Activated naive CD8-positive, alpha-beta T cell treated with anti-CD3 and anti-CD28 coated beads, Interleukin-2, amount 50 U/mL, for 16 hours (primary cell): ENCODE measurements around the gene RAB40A.

Experiments used
- DNase-seq: peaks from one replicate; pipeline ENCODE4 v3.0.0-alpha.2; 2020; ENCODE audit warnings: low read depth, low spot score

The RAB40A gene

DNA sequence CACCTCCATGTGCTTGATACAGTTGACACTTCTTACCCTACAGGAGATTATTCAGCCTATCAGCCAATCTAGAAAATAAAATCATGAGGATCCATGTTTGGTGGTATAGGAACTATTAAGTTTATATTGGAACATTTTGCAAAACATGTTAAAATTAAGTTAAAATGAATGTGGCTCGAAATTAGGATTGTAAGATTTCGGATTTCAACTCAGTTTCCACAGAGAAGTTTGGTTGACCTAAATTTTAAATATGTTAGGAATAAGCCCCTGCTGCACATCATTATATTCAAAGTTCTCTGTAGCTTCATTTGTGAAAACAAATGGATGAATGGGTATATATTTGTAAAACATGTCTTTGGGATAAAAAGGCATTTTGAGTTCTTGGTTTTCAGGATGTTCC lies at the start of gene RAB40A:
Gene RAB40A (minus strand): TSS at position 101 of the 400 bp plus-strand sequence. CDS start 18,733 bp downstream, outside the sequence.
- no peak for DNase-seq

DNA sequence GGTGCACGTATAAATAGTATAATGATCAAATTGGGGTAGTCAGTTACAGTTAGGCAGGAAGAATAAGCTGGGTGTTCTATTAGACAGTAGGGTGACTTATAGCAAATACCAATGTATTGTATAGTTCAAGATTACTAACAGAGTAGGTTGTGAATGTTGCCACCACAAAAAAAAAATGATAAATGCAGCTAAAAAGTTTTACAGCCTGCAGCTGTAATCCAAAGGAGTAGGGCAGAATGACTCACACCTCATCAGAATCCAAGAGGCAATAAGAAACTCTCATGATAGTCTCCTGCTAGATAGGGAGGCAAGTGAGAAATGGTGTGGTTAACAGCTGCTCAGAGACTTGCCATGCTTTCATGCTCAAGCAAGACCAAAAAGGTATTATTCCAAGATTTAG lies 46.5 kb upstream of the RAB40A start:
- DNase-seq: no peak

DNA sequence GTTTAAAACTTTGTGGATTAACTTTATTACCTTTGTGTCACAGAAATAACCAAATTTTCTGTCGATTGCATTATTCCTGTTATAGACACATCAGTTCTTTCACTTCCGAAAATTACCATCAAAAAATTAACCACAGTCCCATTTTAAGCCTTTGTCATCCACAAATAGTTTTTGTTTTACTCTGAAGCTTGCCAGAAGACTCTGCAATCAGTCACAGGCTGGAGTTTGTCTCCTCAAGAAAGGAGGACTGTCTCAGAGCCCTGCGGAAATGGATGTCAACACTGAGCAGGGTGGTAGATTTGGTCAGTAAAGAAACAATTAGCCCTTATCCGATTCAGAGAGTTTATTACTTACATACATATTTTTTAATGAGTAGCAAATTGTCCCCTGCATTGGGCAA lies 45.9 kb upstream of the RAB40A start:
- DNase-seq: no peak

GRCh38 chrX:103562801-103563200 lies 43.5 kb upstream of the RAB40A start:
- DNase-seq: no peak

DNA sequence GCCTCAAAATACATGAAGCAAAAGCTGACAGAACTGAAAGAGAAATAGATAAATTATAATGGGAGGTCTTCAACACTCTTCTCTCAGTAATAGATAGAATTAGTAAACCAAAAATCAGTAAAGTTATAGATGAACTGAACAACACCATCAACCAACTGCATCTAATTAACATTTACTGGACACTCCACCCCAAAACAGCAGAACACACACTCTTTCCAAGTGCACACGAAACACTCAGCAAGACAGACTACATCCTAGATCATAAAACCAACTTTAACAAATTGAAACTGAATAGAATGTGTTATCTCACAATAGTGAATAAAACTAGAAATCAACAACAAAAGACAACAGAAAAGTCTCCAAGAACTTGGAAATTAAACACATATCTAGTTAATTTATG lies 41.0 kb upstream of the RAB40A start:
- no peak for DNase-seq

DNA sequence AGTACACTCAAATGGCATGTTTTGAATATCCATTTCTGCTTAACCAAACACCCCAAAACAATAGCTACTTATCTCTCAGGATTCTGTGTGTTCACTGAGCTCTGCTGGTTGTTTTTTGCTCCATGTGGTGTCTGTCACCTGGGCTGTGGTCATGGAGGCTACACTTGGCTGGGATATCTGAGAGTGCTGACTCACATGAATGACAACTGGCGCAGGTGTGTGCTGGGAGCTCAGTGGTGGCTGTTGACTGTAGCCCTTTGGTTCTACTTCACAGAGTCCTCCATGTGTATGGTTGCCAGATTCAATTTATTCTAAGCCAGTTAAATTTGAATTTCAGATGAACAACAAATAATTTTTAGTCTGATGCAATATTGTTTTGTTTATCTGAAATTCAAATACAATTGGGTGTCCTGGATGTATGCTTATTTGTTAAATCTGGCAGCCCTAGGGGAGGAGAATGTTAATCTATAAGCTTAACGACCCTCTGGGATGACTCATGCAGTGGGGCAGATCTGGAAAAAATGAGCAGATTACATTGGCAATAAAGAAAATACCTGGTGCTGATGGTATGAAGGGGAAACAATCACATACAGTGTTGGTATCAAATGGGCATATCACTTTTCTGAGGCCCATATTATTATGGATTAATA lies 37.8 kb upstream of the RAB40A start:
- DNase-seq: no peak

DNA sequence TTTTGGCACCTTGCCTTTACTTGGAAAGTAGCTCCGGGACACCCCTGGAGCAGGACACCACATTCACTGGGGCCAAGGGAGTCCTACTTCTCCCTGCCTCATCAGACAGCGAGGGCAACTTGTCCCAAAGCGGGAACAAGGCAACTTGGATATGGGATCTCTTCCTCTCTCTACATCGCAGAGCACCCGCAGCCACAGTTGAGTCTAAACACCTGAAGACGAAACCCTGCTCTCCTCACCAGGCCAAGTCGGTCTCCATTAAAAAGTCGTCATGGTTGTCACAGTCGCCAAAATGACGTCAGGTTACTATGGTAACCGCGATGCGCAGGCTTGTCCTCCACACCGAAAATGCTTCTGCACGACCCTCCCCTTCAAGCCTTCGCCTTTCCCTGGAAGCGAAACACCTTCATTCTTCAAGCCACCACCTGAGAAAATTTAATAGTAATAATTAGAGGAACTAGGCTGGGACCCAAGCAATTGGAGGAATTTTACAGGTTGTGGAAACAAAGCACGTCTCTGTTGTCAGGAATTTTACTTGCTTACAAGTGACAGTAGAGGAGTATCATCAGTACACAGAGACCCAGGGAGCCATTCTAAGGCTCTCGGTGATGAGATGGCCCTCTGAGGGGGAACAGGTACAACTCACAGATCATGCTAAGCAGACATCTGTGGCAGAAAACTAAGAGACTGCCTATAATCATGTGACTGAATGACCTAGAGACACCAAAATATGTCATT lies 35.6 kb upstream of the RAB40A start:
- DNase-seq: peak; percentile 45

DNA sequence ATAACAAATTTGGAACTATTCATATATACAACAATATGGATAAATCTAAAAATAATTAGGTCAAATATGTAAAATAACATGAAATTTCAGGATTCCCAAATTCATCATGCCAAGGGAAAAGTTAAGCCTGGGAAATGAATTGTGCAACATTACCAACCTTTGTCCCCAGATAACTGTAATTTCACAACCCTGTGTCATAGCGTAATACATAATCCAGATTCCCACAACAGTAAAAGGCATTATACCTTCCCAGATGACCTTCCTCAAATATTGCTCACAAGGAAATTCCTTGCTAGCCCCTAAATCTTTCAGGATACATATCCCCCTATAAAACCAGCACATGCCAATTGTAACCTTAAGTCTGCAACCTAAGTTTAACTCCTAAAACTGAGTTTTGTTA lies 32.9 kb upstream of the RAB40A start:
- no peak for DNase-seq

DNA sequence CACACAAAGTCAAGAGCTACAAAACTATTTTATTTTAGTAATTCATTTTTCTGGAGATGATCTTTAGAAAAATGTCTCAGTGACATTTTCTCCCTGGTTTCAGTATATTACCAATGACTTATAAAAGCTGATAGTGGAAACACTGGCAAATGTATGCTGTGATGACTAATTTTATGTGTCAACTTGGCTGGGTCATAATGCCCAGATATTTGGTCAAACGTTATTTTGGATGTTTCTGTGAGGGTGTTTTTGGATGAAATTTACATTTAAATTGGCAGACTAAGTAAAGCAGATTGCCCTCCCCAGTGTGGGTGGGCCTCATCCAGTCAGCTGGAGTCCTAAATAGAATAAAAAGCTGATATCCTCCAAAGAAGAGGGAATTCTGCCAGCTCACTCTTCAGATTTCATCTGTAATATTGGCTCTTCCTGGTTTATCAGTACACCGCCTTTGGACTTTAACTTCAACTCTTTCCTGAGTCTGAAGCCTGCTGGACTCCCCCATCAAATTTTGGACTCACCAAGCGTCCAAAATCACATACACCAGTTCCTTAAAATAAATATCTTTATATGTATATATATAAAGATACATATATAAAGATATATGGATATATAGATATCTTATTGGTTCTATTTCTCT lies 31.2 kb upstream of the RAB40A start:
- no peak for DNase-seq

DNA sequence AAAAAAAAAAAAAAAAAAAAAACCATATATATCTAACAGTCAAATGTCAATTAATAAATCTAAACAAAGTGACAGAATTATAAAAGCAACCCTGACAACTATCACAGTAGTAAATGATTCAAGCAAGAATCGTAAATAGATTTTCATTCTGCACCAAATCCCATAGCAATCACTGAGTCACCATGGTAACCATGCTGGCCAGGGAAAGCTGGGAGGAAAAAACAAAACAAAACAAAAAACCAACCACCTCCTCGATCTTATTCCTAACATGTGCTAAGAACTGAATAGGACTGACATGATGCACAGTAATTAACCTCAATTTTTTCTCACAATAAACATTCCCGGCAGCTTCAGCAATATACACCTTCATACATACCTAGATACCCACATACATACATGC lies 30.6 kb upstream of the RAB40A start:
- DNase-seq: no peak

GRCh38 chrX:103540145-103540544 lies 20.9 kb upstream of the RAB40A start:
- DNase-seq: no peak

- DNase-seq: no peak
These were observed 20.4 kb upstream of the RAB40A start for GRCh38 chrX:103539695-103540094.

DNA sequence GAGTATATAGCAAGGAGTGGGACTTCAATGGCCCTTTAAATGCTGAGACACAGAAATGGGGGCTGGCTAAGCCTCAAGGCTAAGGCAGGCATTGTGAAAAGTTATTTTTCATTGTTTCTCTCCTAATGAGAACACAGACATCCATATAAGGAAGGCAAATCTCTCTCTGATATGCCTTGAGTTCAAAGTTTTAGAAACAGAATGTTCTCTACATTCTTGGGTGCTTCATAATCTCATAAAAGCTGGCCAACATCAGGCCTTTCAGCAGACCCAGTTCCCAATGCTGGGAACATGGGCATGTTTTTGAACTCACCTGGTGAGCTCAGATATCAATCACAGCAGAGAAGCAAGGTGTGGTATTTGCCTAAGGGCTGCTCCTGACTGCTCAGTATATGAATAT lies 19.4 kb upstream of the RAB40A start:
- no peak for DNase-seq

GRCh38 chrX:103537871-103538387 lies 18.6 kb upstream of the RAB40A start:
- DNase-seq: no peak

GRCh38 chrX:103536732-103537131 lies 17.4 kb upstream of the RAB40A start:
- no peak for DNase-seq

GRCh38 chrX:103536071-103536470 lies 16.8 kb upstream of the RAB40A start:
- no peak for DNase-seq

GRCh38 chrX:103535206-103535605 lies 15.9 kb upstream of the RAB40A start:
- no peak for DNase-seq

GRCh38 chrX:103533511-103534216 lies 14.4 kb upstream of the RAB40A start:
- peak; percentile 28 for DNase-seq

DNA sequence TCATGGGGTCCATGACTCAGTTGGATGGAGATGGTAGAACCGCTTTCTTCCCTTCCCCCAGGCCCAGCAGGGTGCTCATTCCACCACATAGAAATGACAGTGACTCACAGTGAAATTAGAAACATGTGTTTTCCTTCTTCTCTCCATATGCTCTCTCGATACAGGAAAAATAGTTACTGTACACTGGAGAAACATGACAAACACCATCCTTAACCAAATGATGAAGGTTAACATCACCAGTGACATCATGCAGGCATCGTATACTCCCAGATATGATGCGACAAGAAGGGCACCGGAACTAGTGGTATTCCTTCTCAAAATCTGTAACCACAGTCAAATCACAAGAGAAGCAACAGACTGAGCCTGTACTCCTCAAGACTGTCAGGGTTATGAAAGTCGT lies 11.7 kb upstream of the RAB40A start:
- DNase-seq: no peak

DNA sequence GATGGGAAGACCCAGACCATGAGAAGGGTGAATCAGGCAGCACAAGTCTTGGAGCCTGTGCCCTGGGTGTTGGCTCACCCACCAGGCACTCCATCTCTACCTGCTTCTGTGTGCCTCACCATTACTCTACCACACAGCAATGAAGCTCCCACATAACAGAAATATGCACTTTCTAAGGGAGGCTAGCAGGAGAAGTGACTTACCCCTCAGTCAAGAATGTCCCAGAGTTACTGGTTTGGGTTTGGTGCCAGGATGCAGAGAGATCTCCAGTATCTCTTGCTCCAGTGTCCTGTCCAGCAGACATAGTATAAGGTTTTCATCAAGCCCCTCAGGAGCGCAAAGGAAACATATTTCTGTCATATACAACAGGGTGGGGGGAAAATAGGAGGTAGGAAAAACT lies 11.3 kb upstream of the RAB40A start:
- DNase-seq: no peak

DNA sequence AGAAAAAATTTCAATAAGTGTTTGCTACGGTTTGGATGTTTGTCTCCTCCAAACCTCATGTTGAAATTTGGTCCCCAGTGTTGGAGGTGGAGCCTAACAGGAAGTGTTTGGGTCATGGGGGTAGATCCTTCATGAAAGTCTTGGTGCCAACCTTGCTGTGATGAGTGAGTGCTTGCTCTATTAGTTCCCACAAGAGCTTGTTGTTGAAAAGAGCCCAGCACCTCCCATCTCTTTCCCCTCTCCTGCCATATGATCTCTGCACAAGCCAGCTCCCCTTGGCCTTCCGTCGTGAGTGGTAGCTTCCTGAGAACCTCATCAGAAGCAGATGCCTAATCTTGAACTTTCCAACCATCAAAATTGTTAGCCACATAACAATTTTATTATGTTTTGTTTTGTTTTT lies 10.3 kb upstream of the RAB40A start:
- no peak for DNase-seq

DNA sequence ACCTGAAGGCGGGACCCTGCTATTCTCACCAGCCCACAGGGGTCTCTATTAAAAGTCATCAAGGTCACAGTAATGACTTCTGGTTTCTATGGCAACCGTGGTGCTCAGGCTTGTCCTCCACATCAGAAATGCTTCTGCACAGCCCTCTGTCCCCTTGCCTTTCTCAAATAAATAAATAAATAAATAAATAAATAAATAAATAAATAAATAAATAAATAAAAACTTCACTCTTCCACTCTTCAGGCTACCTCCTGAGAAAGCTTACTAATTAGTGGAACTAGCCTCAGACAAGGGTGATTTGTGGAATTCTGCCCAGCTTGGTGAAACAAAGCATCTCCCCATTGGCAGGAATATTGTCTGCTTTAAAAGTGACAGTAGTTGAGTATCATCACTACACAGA lies 5.5 kb upstream of the RAB40A start:
- DNase-seq: no peak
